Stimulated activated CD4-positive, alpha-beta T cell treated with anti-CD3 and anti-CD28 coated beads, TNF-alpha, amount 100 ng/mL, for 4 hours (primary cell): ENCODE measurements around the gene F11.
"Not testable (repeated sequence)": the region's sequence is repeated elsewhere in the genome, so short reads cannot be mapped to it uniquely, and the experiment has no call there.

ENCODE experiments used
- DNase-seq, 3 experiments: peaks; one replicate each; pipeline ENCODE4 v3.0.0-alpha.2; 2020; ENCODE audit warnings: low read depth in 3 of 3

F11 gene

GRCh38 chr4:186298031-186298647 lies 32.1 kb downstream of the F11 start:
- DNase-seq = no peak

DNA sequence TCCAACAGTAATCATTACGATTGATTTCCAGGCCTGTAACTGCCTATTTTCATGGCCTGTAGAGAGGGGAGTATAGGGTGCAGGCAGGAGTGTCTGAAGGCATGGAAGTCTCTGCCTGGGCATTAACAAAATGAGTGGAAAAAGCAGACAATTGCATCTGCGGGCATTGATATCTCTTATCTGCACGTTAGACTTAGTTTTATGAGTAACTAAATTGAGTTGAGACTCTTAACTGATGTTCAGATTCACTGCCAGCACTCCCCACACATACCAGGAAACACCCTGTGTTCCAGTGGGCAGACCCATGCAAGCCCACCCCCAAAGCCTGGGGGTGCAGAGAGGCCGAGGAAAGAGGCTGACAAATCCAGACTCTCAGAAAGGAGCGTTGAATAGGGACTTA lies 33.3 kb downstream of the F11 start:
- no peak for DNase-seq

DNA sequence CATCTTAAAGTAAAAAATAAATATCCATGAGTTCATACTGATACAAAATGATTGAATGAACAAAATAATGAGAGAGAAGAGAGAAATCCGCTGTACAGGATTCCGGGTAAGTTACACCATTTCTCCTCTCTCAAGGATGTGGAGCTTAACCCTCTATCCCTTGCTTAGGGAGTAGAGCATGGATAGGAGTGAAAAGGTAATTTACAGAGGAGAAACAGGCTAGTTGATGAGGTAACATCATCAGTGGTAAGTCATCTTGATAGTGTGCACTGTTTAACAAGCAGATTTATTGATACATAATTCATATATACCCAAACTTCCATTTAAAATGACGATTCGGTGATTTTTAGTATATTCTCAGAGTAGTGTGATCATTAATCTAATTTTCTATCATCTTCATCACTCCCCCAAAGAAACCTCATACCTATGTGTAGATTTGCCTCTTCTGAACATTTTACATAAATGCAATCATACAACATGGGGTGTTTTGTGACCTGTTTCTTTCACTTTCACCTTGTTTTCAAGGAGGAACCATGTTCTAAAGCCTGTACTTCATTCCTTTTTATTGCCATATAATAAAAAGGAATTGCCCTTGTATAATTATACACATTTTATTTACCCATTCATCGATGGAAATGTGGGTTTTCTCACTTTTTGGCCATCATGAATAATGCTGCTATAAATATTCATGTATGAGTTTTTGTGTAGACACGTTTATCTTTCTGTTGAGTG lies 34.8 kb downstream of the F11 start:
- DNase-seq = no peak

GRCh38 chr4:186304216-186304615 lies 38.2 kb downstream of the F11 start:
- no peak for DNase-seq

- DNase-seq = no peak
These were observed 39.0 kb downstream of the F11 start for GRCh38 chr4:186304866-186305505.

- DNase-seq = no peak
These were observed 41.5 kb downstream of the F11 start for GRCh38 chr4:186307497-186307896.

DNA sequence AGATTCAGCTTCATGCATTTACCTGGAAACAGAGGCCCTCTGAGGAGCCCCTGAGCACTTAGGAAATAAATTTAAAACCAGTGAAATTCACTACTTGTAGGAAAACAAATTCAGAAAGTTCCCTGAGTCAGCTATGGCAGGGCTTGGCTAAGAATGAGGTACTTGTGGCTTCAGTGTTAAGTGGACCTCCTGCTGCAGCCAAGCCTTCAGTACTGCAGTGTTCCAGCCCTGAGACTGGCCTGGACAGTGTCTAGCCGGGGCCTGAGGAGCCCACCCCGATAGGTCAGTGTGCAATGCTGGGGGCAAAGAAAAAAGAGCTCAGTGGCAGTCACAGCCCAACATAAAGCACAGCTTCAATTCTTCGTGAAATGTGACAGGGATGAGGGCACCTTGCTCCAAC lies 41.9 kb downstream of the F11 start:
- no peak for DNase-seq

DNA sequence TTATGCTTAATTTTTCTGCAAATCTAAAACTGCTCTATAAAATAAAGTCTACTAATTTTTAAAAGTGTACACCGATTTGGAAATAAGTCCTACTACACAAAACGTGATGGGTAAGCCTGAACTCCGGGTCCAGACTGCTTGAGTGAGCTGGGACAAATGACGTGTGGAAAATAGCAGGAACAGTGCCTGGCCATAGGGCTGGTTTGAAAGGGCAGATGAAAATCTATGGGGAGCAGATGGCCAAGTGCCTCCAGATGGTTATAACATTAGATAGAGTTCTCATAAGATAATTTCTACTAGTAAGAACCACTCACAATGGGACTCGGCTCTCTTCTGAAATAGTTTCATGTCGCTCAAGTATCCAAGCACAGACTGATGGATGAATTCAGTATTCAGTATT lies 52.5 kb downstream of the F11 start:
- DNase-seq = no peak

DNA sequence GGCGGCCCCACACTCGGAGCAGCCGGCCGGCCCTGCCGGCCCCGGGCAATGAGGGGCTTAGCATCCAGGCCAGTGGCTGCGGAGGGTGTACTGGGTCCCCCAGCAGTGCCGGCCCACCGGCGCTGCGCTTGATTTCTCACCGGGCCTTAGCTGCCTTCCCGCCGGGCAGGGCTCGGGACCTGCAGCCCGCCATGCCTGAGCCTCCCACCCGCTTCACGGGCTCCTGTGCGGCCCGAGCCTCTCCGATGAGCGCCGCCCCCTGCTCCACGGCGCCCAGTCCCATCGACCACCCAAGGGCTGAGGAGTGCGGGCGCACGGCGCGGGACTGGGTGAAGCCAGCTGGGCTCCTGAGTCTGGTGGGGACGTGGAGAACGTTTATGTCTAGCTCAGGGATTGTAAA lies 58.7 kb downstream of the F11 start:
- DNase-seq = not testable (repeated sequence)

- no peak for DNase-seq
These were observed 60.4 kb downstream of the F11 start for GRCh38 chr4:186326391-186326790.

DNA sequence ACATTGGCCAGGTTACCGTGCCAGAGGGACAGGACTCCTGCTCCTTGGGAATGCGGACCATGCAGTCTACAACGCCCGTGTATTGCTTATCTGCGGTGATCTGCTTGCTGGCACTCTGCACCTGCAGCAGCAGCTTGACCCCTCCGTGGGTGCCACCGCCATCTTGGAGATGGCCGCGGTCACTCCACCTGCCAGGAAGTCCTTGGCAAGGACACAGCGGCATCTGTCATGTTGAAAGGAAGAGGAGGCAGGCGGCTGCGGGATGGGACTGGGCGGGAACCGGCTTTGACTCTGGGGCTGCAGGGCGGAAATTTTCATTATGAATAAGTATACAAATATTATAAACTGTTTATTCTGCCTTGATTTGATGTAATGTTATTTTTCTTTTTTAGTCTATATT lies 63.4 kb downstream of the F11 start:
- no peak for DNase-seq

DNA sequence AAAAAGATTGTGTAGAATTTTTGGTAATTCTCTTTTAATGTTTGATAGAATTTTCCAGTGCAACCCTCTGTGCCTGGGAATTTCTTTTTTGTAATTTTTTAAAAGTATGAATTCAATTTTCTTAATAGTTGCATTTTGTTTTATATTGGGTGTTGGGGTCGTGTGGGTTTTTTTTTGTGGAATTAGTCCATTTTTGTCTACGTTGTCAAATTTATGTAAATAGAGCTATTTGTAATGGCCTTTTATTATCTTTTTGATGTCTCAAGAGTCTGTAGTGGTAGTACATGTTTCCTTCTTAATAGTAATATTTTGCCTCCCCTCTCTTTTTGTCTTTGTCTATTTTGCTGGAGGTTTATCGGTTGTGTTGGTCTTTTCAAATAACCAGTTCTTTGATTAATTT lies 64.4 kb downstream of the F11 start:
- DNase-seq = no peak

GRCh38 chr4:186335793-186336192 lies 69.8 kb downstream of the F11 start:
- no peak for DNase-seq
